ENCODE data around the gene SCCPDH.

- TF ChIP-seq ZNF529 (tag by site-specific recombination; IDR thresholded peaks at IDR 0.05; ENCODE audit: insufficient replicate concordance) (no peak), ZNF658 (tag by site-specific recombination; IDR thresholded peaks at IDR 0.05) (no peak), CTCF (tag by site-specific recombination; IDR thresholded peaks at IDR 0.05) (no peak), ZNF776 (tag by site-specific recombination; IDR thresholded peaks at IDR 0.05; ENCODE audit: borderline replicate concordance) (no peak), ZNF280D (tag by site-specific recombination; IDR thresholded peaks at IDR 0.05) (no peak), ZNF510 (tag by site-specific recombination; IDR thresholded peaks at IDR 0.05; ENCODE audit: insufficient replicate concordance) (no peak), FEZF1 (tag by site-specific recombination; IDR thresholded peaks at IDR 0.05) (no peak)
Measured at GRCh38 chr1:246794828-246795671, 70.8 kb downstream of the SCCPDH start.

Measured in HEK293 (cell line).